Type B pancreatic cell (in vitro differentiated cells): Measurements from ENCODE around the gene TRAM2. TPM values are rescaled to one million over a fixed set of nuclear protein-coding genes. Genes with fewer than 3 reads are reported as not detected.

Source experiments
- DNase-seq: peaks from one replicate; pipeline ENCODE4 v3.0.0; 2021; ENCODE audit warnings: mixed read lengths; ENCODE audit not compliant: unreplicated experiment; ENCODE audit errors: extremely low spot score
- H3K27ac Mint-ChIP-seq: 2 replicates; pipeline ENCODE4 v1.8.0; 2021; ENCODE audit warnings: mild to moderate bottlenecking, mixed read lengths
- H3K27me3 Mint-ChIP-seq: 2 replicates; pipeline ENCODE4 v1.8.0; 2021; ENCODE audit warnings: mixed read lengths
- H3K36me3 Mint-ChIP-seq: 2 replicates; pipeline ENCODE4 v1.8.0; 2021; ENCODE audit warnings: mixed read lengths
- H3K4me1 Mint-ChIP-seq: one replicate; pipeline ENCODE4 v1.8.0; 2021; ENCODE audit warnings: mixed read lengths; ENCODE audit not compliant: unreplicated experiment
- H3K4me3 Mint-ChIP-seq: 2 replicates; pipeline ENCODE4 v1.8.0; 2021; ENCODE audit warnings: mild to moderate bottlenecking, mixed read lengths
- H3K9me3 Mint-ChIP-seq: 2 replicates; pipeline ENCODE4 v1.8.0; 2021; ENCODE audit warnings: mixed read lengths
- total RNA-seq: library from RNA; stranded (reverse); gene quantifications from 2 replicates; pipeline ENCODE4 v1.2.1, GENCODE V29; 2021; ENCODE audit warnings: low replicate concordance
- TF ChIP-seq, protein P1 (sequence below): fragments of 200-600 bp; sonication (generic); conservative IDR thresholded peaks from 2 replicates; pipeline ENCODE4 v1.5.0; 2021; ENCODE audit warnings: antibody characterized with exemption, mild to moderate bottlenecking

The TRAM2 gene
- total RNA-seq, 1 donor from 2014 or later = 23.0 TPM

GRCh38 chr6:52553158-52553557 is 23.7 kb downstream of the TRAM2 start:
- Mint-ChIP-seq H3K4me3 (no peak overlapping the region), H3K27me3 (no peaks in the 10 kb centered on the region), H3K27ac (no peak overlapping the region), H3K9me3 (no peaks in the 10 kb centered on the region), H3K36me3 (peaks cover 3% of the 10 kb centered on the region), H3K4me1 (peaks cover 54% of the 10 kb centered on the region)
- TF ChIP-seq, protein P1, sequence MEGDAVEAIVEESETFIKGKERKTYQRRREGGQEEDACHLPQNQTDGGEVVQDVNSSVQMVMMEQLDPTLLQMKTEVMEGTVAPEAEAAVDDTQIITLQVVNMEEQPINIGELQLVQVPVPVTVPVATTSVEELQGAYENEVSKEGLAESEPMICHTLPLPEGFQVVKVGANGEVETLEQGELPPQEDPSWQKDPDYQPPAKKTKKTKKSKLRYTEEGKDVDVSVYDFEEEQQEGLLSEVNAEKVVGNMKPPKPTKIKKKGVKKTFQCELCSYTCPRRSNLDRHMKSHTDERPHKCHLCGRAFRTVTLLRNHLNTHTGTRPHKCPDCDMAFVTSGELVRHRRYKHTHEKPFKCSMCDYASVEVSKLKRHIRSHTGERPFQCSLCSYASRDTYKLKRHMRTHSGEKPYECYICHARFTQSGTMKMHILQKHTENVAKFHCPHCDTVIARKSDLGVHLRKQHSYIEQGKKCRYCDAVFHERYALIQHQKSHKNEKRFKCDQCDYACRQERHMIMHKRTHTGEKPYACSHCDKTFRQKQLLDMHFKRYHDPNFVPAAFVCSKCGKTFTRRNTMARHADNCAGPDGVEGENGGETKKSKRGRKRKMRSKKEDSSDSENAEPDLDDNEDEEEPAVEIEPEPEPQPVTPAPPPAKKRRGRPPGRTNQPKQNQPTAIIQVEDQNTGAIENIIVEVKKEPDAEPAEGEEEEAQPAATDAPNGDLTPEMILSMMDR = no peak
- DNase-seq = no peak

DNA sequence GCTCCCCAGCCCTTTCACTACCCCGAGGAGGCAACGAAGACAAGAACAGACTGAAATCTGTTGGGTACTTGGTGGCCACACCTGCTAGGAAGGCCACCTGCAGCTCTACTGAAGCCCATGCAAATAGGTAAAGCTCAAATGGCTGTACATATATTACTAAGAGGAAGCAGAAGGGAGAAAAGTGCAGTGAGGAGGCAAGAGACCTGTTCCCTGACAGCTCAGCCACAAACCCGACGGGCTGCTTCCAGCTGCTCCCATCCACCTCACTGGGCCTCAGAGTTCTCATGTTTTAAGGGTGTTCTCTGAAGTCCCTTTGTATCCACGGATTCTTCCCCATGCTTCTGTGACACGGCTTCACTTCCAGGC is 24.6 kb downstream of the TRAM2 start:
- H3K27me3 Mint-ChIP-seq = no peaks in the 10 kb centered on the region
- no peaks in the 10 kb centered on the region for H3K9me3 Mint-ChIP-seq
- peak overlapping the region; percentile 71 for H3K4me3 Mint-ChIP-seq
- H3K36me3 Mint-ChIP-seq = peaks cover 3% of the 10 kb centered on the region
- peaks cover 51% of the 10 kb centered on the region for H3K4me1 Mint-ChIP-seq
- TF ChIP-seq, protein P1 = no peak
- peak overlapping the region; percentile 78 for H3K27ac Mint-ChIP-seq
- no peak for DNase-seq

GRCh38 chr6:52551483-52552277 is 25.2 kb downstream of the TRAM2 start:
- TF ChIP-seq, protein P1 = peak; percentile 22
- Mint-ChIP-seq H3K36me3 (peaks cover 8% of the 10 kb centered on the region), H3K27me3 (no peaks in the 10 kb centered on the region), H3K4me1 (peaks cover 57% of the 10 kb centered on the region), H3K9me3 (no peaks in the 10 kb centered on the region), H3K4me3 (peak overlapping the region; percentile 71), H3K27ac (peak overlapping the region; percentile 78)
- no peak for DNase-seq

GRCh38 chr6:52550870-52551269 is 26.0 kb downstream of the TRAM2 start:
- TF ChIP-seq, protein P1 = no peak
- H3K4me3 Mint-ChIP-seq = peak overlapping the region; percentile 71
- DNase-seq = no peak
- no peaks in the 10 kb centered on the region for H3K27me3 Mint-ChIP-seq
- H3K4me1 Mint-ChIP-seq = peaks cover 61% of the 10 kb centered on the region
- H3K27ac Mint-ChIP-seq = no peak overlapping the region
- H3K9me3 Mint-ChIP-seq = no peaks in the 10 kb centered on the region
- peaks cover 14% of the 10 kb centered on the region for H3K36me3 Mint-ChIP-seq

DNA sequence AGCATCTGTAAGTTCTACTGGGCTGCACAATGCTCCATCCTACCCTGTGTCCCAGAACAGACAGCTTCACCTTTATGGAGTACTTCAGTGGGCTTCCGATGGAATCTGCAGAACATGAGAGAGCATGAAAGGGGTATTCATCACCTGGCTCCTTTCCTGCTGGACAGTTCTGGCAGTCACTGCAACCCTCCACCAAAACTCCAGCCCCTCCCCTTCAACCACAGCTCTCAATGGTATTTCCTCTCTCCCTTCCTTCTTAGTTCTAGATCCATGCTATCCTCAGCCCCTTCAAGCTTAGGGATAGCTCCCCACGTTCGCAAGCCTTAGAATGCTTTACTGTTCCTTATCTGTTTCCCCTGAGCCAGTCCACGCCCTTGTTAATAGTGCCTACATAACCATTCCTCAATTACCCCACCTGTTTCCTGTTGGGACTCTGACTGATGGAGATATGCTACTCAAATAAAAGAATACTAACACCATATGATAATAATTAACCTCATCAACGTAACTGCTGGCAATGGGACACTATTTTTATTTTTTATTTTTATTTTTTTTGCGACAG is 26.8 kb downstream of the TRAM2 start:
- TF ChIP-seq, protein P1 = no peak
- Mint-ChIP-seq H3K36me3 (peaks cover 14% of the 10 kb centered on the region), H3K27me3 (no peaks in the 10 kb centered on the region), H3K4me3 (no peak overlapping the region), H3K9me3 (no peaks in the 10 kb centered on the region), H3K4me1 (peaks cover 62% of the 10 kb centered on the region), H3K27ac (no peak overlapping the region)
- no peak for DNase-seq
